Measurements from ENCODE around the gene TMEM198. TPM values are rescaled to one million over a fixed set of nuclear protein-coding genes. Genes with fewer than 3 reads are reported as not detected.

Gene TMEM198
- total and polyA plus RNA-seq, 4 donors: 0.74 to 1.9 (median 1.5) TPM

DNA sequence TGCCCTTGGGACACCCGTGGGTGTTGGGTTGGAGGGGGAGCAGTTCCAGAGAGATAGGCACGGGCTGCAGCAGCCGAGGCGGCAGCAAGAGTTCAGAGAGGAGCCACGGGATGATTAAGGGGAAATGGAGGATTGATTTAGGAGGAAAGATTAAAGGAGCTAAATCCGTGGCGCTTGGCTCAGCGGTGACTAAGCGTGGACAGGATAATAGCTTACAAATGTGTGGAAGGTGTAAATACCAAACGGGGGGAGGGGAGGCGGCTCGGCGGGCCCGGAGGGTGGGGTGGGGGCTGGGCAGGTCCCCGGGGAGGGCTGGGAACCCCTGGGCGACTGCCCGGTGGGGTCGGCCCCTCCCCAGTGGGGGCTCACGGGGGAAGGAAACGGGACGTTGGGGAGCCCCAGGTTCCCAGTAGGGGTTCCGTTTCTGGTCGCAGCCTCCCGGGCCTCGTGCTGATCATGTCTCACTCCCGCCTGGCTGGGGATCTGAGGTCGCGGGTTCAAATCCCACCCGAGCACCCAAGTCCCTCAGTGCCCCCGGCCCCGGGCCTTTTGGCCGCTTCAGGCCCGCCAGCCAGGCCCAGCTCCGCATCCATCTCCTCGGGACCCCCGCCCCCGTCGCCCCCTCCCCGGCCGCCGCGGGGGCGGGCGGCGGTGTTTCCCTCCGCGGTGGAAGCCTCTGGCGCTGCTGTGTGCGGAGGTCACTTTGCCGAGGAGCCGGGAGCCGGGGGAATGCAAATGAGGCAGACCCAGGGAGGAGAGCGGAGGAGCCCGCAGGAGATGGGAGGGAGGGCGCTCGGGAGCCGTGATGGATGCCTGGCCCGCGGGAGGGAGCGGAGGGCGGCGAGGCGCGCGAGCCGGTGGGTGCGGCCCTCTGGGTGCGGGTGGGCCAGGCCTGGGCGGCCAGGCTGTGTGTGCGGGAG is 21.5 kb upstream of the TMEM198 start:
- Histone ChIP-seq H3K4me3 (ENCODE audit: low read depth in 1 of 3, low read length in 3 of 3) (no peak overlapping the region), H3K36me3 (ENCODE audit: control insufficient read depth in 4 of 4, insufficient read depth in 3 of 4, low read depth in 1 of 4, low read length in 3 of 4) (no peaks in the 10 kb centered on the region), H3K27me3 (ENCODE audit: control insufficient read depth in 4 of 4, insufficient read depth in 4 of 4, low read length in 3 of 4) (peaks cover 0 to 10% (median 8%) of the 10 kb centered on the region in 4 donors), H3K27ac (ENCODE audit: low read depth in 1 of 2, low read length in 2 of 2) (no peak overlapping the region), H3K9me3 (ENCODE audit: control insufficient read depth in 4 of 4, low read length in 3 of 4) (no peaks in the 10 kb centered on the region), H3K4me1 (ENCODE audit: control insufficient read depth in 4 of 4, insufficient read depth in 4 of 4, low read length in 3 of 4) (no peaks in the 10 kb centered on the region), H3K9ac (ENCODE audit: low read depth in 1 of 2, low read length in 2 of 2) (no peak overlapping the region)
- 5% methylated on average over 70 of the region's 70 CpGs for WGBS
- no peak for TF ChIP-seq EGR1 (IDR thresholded peaks at IDR 0.05; ENCODE audit: low read depth in 2 of 2)
- no peak for TF ChIP-seq SP1 (IDR thresholded peaks at IDR 0.05)
- TF ChIP-seq RAD21 (IDR thresholded peaks at IDR 0.05): no peak
- TF ChIP-seq, protein P1, sequence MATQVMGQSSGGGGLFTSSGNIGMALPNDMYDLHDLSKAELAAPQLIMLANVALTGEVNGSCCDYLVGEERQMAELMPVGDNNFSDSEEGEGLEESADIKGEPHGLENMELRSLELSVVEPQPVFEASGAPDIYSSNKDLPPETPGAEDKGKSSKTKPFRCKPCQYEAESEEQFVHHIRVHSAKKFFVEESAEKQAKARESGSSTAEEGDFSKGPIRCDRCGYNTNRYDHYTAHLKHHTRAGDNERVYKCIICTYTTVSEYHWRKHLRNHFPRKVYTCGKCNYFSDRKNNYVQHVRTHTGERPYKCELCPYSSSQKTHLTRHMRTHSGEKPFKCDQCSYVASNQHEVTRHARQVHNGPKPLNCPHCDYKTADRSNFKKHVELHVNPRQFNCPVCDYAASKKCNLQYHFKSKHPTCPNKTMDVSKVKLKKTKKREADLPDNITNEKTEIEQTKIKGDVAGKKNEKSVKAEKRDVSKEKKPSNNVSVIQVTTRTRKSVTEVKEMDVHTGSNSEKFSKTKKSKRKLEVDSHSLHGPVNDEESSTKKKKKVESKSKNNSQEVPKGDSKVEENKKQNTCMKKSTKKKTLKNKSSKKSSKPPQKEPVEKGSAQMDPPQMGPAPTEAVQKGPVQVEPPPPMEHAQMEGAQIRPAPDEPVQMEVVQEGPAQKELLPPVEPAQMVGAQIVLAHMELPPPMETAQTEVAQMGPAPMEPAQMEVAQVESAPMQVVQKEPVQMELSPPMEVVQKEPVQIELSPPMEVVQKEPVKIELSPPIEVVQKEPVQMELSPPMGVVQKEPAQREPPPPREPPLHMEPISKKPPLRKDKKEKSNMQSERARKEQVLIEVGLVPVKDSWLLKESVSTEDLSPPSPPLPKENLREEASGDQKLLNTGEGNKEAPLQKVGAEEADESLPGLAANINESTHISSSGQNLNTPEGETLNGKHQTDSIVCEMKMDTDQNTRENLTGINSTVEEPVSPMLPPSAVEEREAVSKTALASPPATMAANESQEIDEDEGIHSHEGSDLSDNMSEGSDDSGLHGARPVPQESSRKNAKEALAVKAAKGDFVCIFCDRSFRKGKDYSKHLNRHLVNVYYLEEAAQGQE (IDR thresholded peaks at IDR 0.05): no peak
- TF ChIP-seq, protein P2, sequence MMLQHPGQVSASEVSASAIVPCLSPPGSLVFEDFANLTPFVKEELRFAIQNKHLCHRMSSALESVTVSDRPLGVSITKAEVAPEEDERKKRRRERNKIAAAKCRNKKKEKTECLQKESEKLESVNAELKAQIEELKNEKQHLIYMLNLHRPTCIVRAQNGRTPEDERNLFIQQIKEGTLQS (IDR thresholded peaks at IDR 0.05): no peak
- TF ChIP-seq RXRA (IDR thresholded peaks at IDR 0.05): no peak
- no peak for TF ChIP-seq TAF1 (conservative IDR thresholded peaks at IDR 0.05)
- no peak for TF ChIP-seq NR2F2 (IDR thresholded peaks at IDR 0.05)
- TF ChIP-seq, protein P3, sequence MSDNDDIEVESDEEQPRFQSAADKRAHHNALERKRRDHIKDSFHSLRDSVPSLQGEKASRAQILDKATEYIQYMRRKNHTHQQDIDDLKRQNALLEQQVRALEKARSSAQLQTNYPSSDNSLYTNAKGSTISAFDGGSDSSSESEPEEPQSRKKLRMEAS (IDR thresholded peaks at IDR 0.05): no peak
- TF ChIP-seq HNF4A (conservative IDR thresholded peaks at IDR 0.05): no peak
- no peak for TF ChIP-seq GABPA (IDR thresholded peaks at IDR 0.05 in 1 of 2, conservative IDR thresholded peaks at IDR 0.05 in 1 of 2)
- TF ChIP-seq FOXA2 (IDR thresholded peaks at IDR 0.05): no peak
- TF ChIP-seq, protein P4, sequence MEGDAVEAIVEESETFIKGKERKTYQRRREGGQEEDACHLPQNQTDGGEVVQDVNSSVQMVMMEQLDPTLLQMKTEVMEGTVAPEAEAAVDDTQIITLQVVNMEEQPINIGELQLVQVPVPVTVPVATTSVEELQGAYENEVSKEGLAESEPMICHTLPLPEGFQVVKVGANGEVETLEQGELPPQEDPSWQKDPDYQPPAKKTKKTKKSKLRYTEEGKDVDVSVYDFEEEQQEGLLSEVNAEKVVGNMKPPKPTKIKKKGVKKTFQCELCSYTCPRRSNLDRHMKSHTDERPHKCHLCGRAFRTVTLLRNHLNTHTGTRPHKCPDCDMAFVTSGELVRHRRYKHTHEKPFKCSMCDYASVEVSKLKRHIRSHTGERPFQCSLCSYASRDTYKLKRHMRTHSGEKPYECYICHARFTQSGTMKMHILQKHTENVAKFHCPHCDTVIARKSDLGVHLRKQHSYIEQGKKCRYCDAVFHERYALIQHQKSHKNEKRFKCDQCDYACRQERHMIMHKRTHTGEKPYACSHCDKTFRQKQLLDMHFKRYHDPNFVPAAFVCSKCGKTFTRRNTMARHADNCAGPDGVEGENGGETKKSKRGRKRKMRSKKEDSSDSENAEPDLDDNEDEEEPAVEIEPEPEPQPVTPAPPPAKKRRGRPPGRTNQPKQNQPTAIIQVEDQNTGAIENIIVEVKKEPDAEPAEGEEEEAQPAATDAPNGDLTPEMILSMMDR (IDR thresholded peaks at IDR 0.05; ENCODE audit: low read depth, low read length, missing input control): no peak
- DNase-seq (ENCODE audit: low spot score): no peak

DNA sequence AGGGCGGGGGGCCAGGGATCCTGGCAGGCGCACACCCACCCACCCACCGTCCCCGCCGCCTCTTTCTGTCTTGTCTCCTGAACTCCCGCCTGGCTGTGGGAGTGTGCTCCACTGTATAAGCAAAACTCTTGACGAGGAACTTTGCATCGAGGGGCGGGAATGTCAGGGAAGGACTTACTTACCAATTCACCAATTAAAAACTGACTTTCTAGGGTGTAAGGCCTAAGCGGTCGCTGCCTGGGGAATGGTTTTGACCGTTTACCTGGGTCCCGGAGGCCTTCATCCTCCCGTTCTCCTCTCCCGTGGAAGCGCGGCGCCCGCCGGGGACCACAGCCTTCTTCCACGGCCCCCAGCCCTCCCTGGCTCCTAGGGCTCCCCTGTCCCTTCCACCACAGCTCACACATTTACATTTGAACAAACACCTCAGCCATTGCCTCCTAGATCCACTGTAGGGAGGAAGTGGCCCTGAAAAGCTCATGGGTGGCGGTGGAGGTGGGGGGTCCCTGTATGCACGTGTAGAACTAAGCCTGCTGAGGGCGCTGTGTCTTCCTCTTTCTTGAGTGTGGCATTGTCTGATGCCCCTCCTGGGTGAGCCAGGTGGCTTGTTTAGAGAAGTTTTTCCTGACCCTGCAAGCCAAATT is 20.7 kb upstream of the TMEM198 start:
- Histone ChIP-seq H3K9me3 (ENCODE audit: control insufficient read depth in 4 of 4, low read length in 3 of 4) (no peaks in the 10 kb centered on the region), H3K27me3 (ENCODE audit: control insufficient read depth in 4 of 4, insufficient read depth in 4 of 4, low read length in 3 of 4) (peaks cover 0 to 10% (median 9%) of the 10 kb centered on the region in 4 donors), H3K4me1 (ENCODE audit: control insufficient read depth in 4 of 4, insufficient read depth in 4 of 4, low read length in 3 of 4) (no peaks in the 10 kb centered on the region), H3K9ac (ENCODE audit: low read depth in 1 of 2, low read length in 2 of 2) (no peak overlapping the region), H3K36me3 (ENCODE audit: control insufficient read depth in 4 of 4, insufficient read depth in 3 of 4, low read depth in 1 of 4, low read length in 3 of 4) (no peaks in the 10 kb centered on the region), H3K27ac (ENCODE audit: low read depth in 1 of 2, low read length in 2 of 2) (no peak overlapping the region), H3K4me3 (ENCODE audit: low read depth in 1 of 3, low read length in 3 of 3) (no peak overlapping the region)
- 15% methylated on average over 24 of the region's 24 CpGs for WGBS
- DNase-seq (ENCODE audit: low spot score): no peak
- no peak for TF ChIP-seq RAD21 (IDR thresholded peaks at IDR 0.05)
- TF ChIP-seq, protein P3 (IDR thresholded peaks at IDR 0.05): no peak
- no peak for TF ChIP-seq JUND (IDR thresholded peaks at IDR 0.05)
- no peak for TF ChIP-seq YY1 (IDR thresholded peaks at IDR 0.05)
- TF ChIP-seq, protein P2 (IDR thresholded peaks at IDR 0.05): no peak
- no peak for TF ChIP-seq HNF4G (IDR thresholded peaks at IDR 0.05)
- TF ChIP-seq, protein P4 (IDR thresholded peaks at IDR 0.05; ENCODE audit: low read depth, low read length, missing input control): no peak
- no peak for TF ChIP-seq EGR1 (IDR thresholded peaks at IDR 0.05; ENCODE audit: low read depth in 2 of 2)
- no peak for TF ChIP-seq TAF1 (conservative IDR thresholded peaks at IDR 0.05)
- TF ChIP-seq FOXA1 (IDR thresholded peaks at IDR 0.05): no peak
- TF ChIP-seq SP1 (IDR thresholded peaks at IDR 0.05): no peak
- no peak for TF ChIP-seq GABPA (IDR thresholded peaks at IDR 0.05 in 1 of 2, conservative IDR thresholded peaks at IDR 0.05 in 1 of 2)
